Measurements from ENCODE around the gene BCL2L13. TPM values are rescaled to one million over a fixed set of nuclear protein-coding genes. Genes with fewer than 3 reads are reported as not detected.
"Not testable (repeated sequence)": the region's sequence is repeated elsewhere in the genome, so short reads cannot be mapped to it uniquely, and the experiment has no call there.

The BCL2L13 gene
- total RNA-seq, 1 experiment from 2014 or later = 38.1 TPM

- Mint-ChIP-seq H3K27me3 (ENCODE audit: low read depth) (no peaks in the 10 kb centered on the region), H3K36me3 (peaks cover 40% of the 10 kb centered on the region), H3K4me3 (no peak overlapping the region), H3K27ac (no peak overlapping the region), H3K9me3 (peaks cover 9% of the 10 kb centered on the region), H3K4me1 (no peaks in the 10 kb centered on the region)
- TF ChIP-seq ZMAT4 (CRISPR knock-in tag; IDR thresholded peaks at IDR 0.05) (no peak), FOXJ3 (CRISPR knock-in tag; IDR thresholded peaks at IDR 0.05; ENCODE audit: borderline replicate concordance) (no peak), CREM (CRISPR knock-in tag; IDR thresholded peaks at IDR 0.05) (no peak), ZNF219 (CRISPR knock-in tag; IDR thresholded peaks at IDR 0.05; ENCODE audit: borderline replicate concordance) (no peak), CDX4 (CRISPR knock-in tag; IDR thresholded peaks at IDR 0.05; ENCODE audit: borderline replicate concordance) (no peak), MYBL2 (CRISPR knock-in tag; IDR thresholded peaks at IDR 0.05) (no peak), SMAD3 (CRISPR knock-in tag; IDR thresholded peaks at IDR 0.05; ENCODE audit: borderline replicate concordance) (no peak)
- ATAC-seq (no peak), DNase-seq (ENCODE audit: low spot score) (no peak)
- ChIA-PET CTCF (no interaction called here), POLR2A (no interaction called here)
These were observed 27.3 kb downstream of the BCL2L13 start for GRCh38 chr22:17665854-17666253.

GRCh38 chr22:17671521-17672092, 33.0 kb downstream of the BCL2L13 start:
- H3K4me1 Mint-ChIP-seq; DNase-seq (ENCODE audit: low spot score); H3K4me3 Mint-ChIP-seq; H3K27ac Mint-ChIP-seq; POLR2A ChIA-PET; H3K27me3 Mint-ChIP-seq (ENCODE audit: low read depth); ATAC-seq; H3K36me3 Mint-ChIP-seq; H3K9me3 Mint-ChIP-seq: not testable (repeated sequence)
- CTCF ChIA-PET = interaction anchor here (1.2 to 1.5 kb wide), 3 partner anchors 9 to 613 kb away, joined by 3 to 4 read pairs (median 3); no protein-coding TSS in a partner anchor

- ChIA-PET POLR2A (interaction anchor here (0.7 kb wide), 1 partner anchor 11 kb away, joined by 3 read pairs; no protein-coding TSS in a partner anchor), CTCF (interaction anchor here (1.2 to 1.5 kb wide), 3 partner anchors 8 to 614 kb away, joined by 3 to 4 read pairs (median 3); no protein-coding TSS in a partner anchor)
- ATAC-seq = no peak
- H3K27ac Mint-ChIP-seq = no peak overlapping the region
- H3K4me1 Mint-ChIP-seq = no peaks in the 10 kb centered on the region
- no peak overlapping the region for H3K4me3 Mint-ChIP-seq
- no peaks in the 10 kb centered on the region for H3K9me3 Mint-ChIP-seq
- no peak for DNase-seq (ENCODE audit: low spot score)
- peaks cover 4% of the 10 kb centered on the region for H3K36me3 Mint-ChIP-seq
- no peaks in the 10 kb centered on the region for H3K27me3 Mint-ChIP-seq (ENCODE audit: low read depth)
- TF ChIP-seq NFE2L1 (CRISPR knock-in tag; IDR thresholded peaks at IDR 0.05) (no peak), NR1H2 (CRISPR knock-in tag; IDR thresholded peaks at IDR 0.05) (no peak), TEAD1 (CRISPR knock-in tag; IDR thresholded peaks at IDR 0.05) (no peak), ATF3 (CRISPR knock-in tag; conservative IDR thresholded peaks at IDR 0.05) (no peak), IRF1 (CRISPR knock-in tag; IDR thresholded peaks at IDR 0.05) (no peak), OVOL2 (CRISPR knock-in tag; IDR thresholded peaks at IDR 0.05; ENCODE audit: borderline replicate concordance) (no peak), ATF6 (CRISPR knock-in tag; IDR thresholded peaks at IDR 0.05) (no peak), TCF7 (CRISPR knock-in tag; IDR thresholded peaks at IDR 0.05; ENCODE audit: low read depth) (no peak), ZNF317 (CRISPR knock-in tag; IDR thresholded peaks at IDR 0.05; ENCODE audit: borderline replicate concordance, low read depth) (no peak), ZNF281 (CRISPR knock-in tag; IDR thresholded peaks at IDR 0.05) (no peak), RELA (CRISPR knock-in tag; IDR thresholded peaks at IDR 0.05; ENCODE audit: borderline replicate concordance) (no peak), ZMAT4 (CRISPR knock-in tag; IDR thresholded peaks at IDR 0.05) (no peak), NR2C2 (CRISPR knock-in tag; IDR thresholded peaks at IDR 0.05) (no peak), ELF4 (CRISPR knock-in tag; IDR thresholded peaks at IDR 0.05; ENCODE audit: low read depth) (no peak), USF2 (CRISPR knock-in tag; IDR thresholded peaks at IDR 0.05) (no peak), PRRX2 (CRISPR knock-in tag; IDR thresholded peaks at IDR 0.05) (no peak)
These were observed 33.9 kb downstream of the BCL2L13 start for GRCh38 chr22:17672417-17672991.
